Erythroblast (primary cell): ENCODE measurements around the gene AEN.
A peak's percentile ranks its signal among the peaks of the same experiment; 100 is the strongest.

Source experiments
- GATA1 ChIP-seq: IDR thresholded peaks from 2 replicates; pipeline ENCODE4 v1.6.1; 2011; ENCODE audit warnings: low read depth, mild to moderate bottlenecking, control low read depth, low read length, moderate library complexity
- POLR2A ChIP-seq: IDR thresholded peaks from 2 replicates; pipeline ENCODE4 v1.6.1; 2011; ENCODE audit warnings: mild to moderate bottlenecking, low read length

GRCh38 chr15:88663141-88663621 lies 42.0 kb downstream of the AEN start:
- TF ChIP-seq POLR2A = peak; percentile 21
- TF ChIP-seq GATA1 = no peak
